ENCODE data around the gene RAE1. TPM values are rescaled to one million over a fixed set of nuclear protein-coding genes. Genes with fewer than 3 reads are reported as not detected.
A peak's percentile ranks its signal among the peaks of the same experiment; 100 is the strongest.

The RAE1 gene
- total RNA-seq, 1 experiment from 2014 or later: 59.6 TPM

DNA sequence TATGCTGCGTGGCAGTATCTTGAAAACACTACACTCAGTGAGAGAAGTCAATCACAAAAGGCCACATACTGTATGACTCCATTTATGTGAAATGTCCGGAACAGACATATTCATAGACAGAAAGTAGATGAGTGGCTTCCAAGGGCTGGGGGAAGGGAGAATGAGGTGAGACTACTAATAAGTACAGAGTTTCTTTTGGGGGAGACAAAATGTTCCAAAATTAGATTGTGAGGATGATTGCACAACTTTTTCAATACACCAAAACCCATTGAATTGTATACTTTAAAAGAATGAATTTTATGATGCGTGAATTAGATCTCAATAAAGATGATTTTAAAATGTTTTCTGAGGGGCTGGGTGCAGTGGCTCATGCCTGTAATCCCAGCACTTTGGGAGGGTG is 30.7 kb upstream of the RAE1 start:
- Histone ChIP-seq H3K9me2 (replicated peaks; ENCODE audit: insufficient read depth, low read length) (no peaks in the 10 kb centered on the region), H2AFZ (ENCODE audit: low read length) (peak overlapping the region; percentile 15), H3K9ac (ENCODE audit: low read length) (0 out of 2 replicates have a peak overlapping the region, but pooled peaks have one; percentile 17), H3K27me3 (ENCODE audit: low read length) (no peaks in the 10 kb centered on the region), H3K4me1 (ENCODE audit: low read length) (peaks cover 96% of the 10 kb centered on the region), H3K79me2 (ENCODE audit: low read length) (no peaks in the 10 kb centered on the region), H3K9me3 (ENCODE audit: low read length) (no peaks in the 10 kb centered on the region), H3K27ac (ENCODE audit: low read length) (peak overlapping the region; percentile 97), H3K4me3 (ENCODE audit: low read length) (no peak overlapping the region), H3K4me2 (ENCODE audit: low read depth, low read length, poor library complexity, severe bottlenecking) (no peak overlapping the region), H3K36me3 (ENCODE audit: insufficient read depth, low read length) (no peaks in the 10 kb centered on the region), H4K20me1 (ENCODE audit: insufficient read depth, low read depth, low read length) (no peaks in the 10 kb centered on the region)
- DNase-seq: peak; percentile 53

DNA sequence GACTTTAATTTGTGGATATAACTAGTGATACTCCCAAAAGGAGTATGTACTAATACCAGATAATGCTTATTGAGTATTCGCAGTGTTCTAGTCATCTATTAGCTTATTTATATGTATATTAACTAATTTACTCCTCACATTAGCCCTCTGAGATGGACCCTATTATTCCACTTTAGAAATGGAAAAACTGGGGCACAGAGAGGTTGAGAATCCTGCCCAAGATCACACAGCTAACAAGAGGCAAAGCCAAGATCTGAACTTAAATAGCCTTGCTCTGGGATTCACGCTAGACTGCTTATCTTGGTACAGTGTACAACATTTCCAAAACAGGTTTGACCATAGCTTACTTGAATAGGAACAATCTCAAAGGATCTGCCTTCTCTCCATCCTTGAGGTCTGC is 29.9 kb upstream of the RAE1 start:
- no peak overlapping the region for H3K4me2 ChIP-seq (ENCODE audit: low read depth, low read length, poor library complexity, severe bottlenecking)
- no peaks in the 10 kb centered on the region for H3K9me3 ChIP-seq (ENCODE audit: low read length)
- DNase-seq: no peak
- H3K9me2 ChIP-seq (replicated peaks; ENCODE audit: insufficient read depth, low read length): no peaks in the 10 kb centered on the region
- no peak overlapping the region for H3K4me3 ChIP-seq (ENCODE audit: low read length)
- no peaks in the 10 kb centered on the region for H3K36me3 ChIP-seq (ENCODE audit: insufficient read depth, low read length)
- H3K27me3 ChIP-seq (ENCODE audit: low read length): no peaks in the 10 kb centered on the region
- peaks cover 96% of the 10 kb centered on the region for H3K4me1 ChIP-seq (ENCODE audit: low read length)
- no peak overlapping the region for H2AFZ ChIP-seq (ENCODE audit: low read length)
- H4K20me1 ChIP-seq (ENCODE audit: insufficient read depth, low read depth, low read length): no peaks in the 10 kb centered on the region
- no peak overlapping the region for H3K9ac ChIP-seq (ENCODE audit: low read length)
- no peaks in the 10 kb centered on the region for H3K79me2 ChIP-seq (ENCODE audit: low read length)
- H3K27ac ChIP-seq (ENCODE audit: low read length): peak overlapping the region; percentile 97

DNA sequence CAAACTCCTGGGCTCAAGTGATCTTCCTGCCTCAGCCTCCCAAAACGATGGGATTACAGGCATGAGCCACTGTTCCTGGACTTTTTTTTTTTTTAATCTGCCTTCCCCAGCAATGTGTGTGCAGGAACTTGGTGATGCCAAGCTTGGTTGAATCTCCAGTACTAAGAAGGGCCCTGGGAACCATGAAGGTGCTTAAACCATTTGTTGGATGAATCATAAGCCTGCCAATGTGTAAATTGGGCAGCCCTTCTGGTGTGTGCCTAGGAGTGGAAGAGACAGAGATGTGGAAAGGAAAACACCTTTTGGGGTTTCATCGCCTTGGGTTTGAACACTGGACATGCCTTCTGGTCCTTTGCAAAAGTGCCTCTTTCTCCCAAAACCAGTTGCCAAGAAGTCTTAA is 28.6 kb upstream of the RAE1 start:
- no peaks in the 10 kb centered on the region for H3K27me3 ChIP-seq (ENCODE audit: low read length)
- H3K4me1 ChIP-seq (ENCODE audit: low read length): peaks cover 97% of the 10 kb centered on the region
- peak overlapping the region; percentile 97 for H3K27ac ChIP-seq (ENCODE audit: low read length)
- no peak overlapping the region for H2AFZ ChIP-seq (ENCODE audit: low read length)
- no peaks in the 10 kb centered on the region for H3K79me2 ChIP-seq (ENCODE audit: low read length)
- peak; percentile 58 for DNase-seq
- peak overlapping the region; percentile 65 for H3K4me2 ChIP-seq (ENCODE audit: low read depth, low read length, poor library complexity, severe bottlenecking)
- no peaks in the 10 kb centered on the region for H3K9me3 ChIP-seq (ENCODE audit: low read length)
- H3K9ac ChIP-seq (ENCODE audit: low read length): peak overlapping the region; percentile 62
- no peaks in the 10 kb centered on the region for H3K36me3 ChIP-seq (ENCODE audit: insufficient read depth, low read length)
- peak overlapping the region; percentile 12; the same call in 1 of the 2 replicates for H3K4me3 ChIP-seq (ENCODE audit: low read length)
- no peaks in the 10 kb centered on the region for H3K9me2 ChIP-seq (replicated peaks; ENCODE audit: insufficient read depth, low read length)
- no peaks in the 10 kb centered on the region for H4K20me1 ChIP-seq (ENCODE audit: insufficient read depth, low read depth, low read length)

DNA sequence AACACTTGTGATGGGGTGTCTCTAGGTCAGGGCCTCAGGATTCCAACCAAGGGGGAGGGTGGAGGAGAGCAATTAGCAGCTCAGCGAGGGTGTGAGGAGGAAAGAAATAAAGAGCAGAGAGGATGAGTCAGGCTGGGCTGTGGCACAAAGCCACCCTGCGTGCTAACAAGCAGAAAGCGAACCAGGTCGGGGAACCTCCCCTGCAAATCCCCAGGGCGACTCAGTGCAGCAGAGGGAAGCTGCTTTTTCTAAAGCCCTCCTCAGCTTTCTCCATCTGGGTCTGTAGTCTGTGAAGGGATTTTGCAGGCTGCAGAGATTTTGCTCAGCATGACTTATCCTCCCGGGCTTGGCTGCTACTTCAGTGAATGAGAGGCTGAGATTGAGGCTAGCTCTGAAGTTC is 28.0 kb upstream of the RAE1 start:
- peak overlapping the region; percentile 62 for H3K9ac ChIP-seq (ENCODE audit: low read length)
- no peaks in the 10 kb centered on the region for H3K9me3 ChIP-seq (ENCODE audit: low read length)
- no peaks in the 10 kb centered on the region for H3K27me3 ChIP-seq (ENCODE audit: low read length)
- no peaks in the 10 kb centered on the region for H3K9me2 ChIP-seq (replicated peaks; ENCODE audit: insufficient read depth, low read length)
- no peaks in the 10 kb centered on the region for H3K79me2 ChIP-seq (ENCODE audit: low read length)
- no peaks in the 10 kb centered on the region for H4K20me1 ChIP-seq (ENCODE audit: insufficient read depth, low read depth, low read length)
- peak; percentile 95 for DNase-seq
- no peaks in the 10 kb centered on the region for H3K36me3 ChIP-seq (ENCODE audit: insufficient read depth, low read length)
- H3K27ac ChIP-seq (ENCODE audit: low read length): peak overlapping the region; percentile 97
- H3K4me1 ChIP-seq (ENCODE audit: low read length): peaks cover 97% of the 10 kb centered on the region
- peak overlapping the region; percentile 12; the same call in 1 of the 2 replicates for H3K4me3 ChIP-seq (ENCODE audit: low read length)
- no peak overlapping the region for H2AFZ ChIP-seq (ENCODE audit: low read length)
- H3K4me2 ChIP-seq (ENCODE audit: low read depth, low read length, poor library complexity, severe bottlenecking): peak overlapping the region; percentile 65

DNA sequence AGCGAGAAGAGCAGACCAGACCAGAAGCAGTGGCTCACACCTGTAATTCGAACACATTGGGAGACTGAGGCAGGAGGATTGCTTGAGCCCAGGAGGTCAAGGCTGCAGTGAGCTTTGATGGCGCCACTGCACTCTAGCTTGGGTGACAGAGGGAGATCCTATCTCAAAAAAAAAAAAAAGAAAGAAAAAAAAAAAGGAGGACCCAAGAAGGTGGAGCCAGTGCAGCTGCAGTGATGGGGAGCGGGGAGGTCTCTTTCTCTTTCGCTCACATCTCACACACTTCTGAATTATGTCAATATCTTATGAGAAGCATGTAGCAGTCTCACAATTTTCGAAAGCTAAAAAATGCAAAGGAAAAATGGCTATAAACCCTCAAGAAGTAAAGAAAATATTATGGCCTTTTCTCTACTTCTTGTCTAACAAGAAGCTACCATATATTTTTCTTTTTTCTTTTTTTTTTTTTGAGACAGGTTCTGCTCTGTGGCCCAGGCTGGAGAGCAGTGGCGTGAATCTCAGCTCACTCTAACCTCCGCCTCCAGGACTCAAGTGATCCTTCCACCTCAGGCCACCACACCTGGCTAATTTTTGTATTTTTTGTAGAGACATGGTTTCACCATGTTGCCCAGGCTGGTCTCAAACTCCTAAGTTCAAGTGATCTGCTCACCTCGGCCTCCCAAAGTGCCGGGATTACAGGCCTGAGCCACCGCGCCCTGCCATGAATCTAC is 25.3 kb upstream of the RAE1 start:
- H3K27ac ChIP-seq (ENCODE audit: low read length): peak overlapping the region; percentile 97
- H3K4me2 ChIP-seq (ENCODE audit: low read depth, low read length, poor library complexity, severe bottlenecking): peak overlapping the region; percentile 65
- H3K79me2 ChIP-seq (ENCODE audit: low read length): no peaks in the 10 kb centered on the region
- H3K9ac ChIP-seq (ENCODE audit: low read length): peak overlapping the region; percentile 64
- H3K9me2 ChIP-seq (replicated peaks; ENCODE audit: insufficient read depth, low read length): no peaks in the 10 kb centered on the region
- DNase-seq: peak; percentile 91
- H3K4me3 ChIP-seq (ENCODE audit: low read length): peak overlapping the region; percentile 14; the same call in 1 of the 2 replicates
- H3K36me3 ChIP-seq (ENCODE audit: insufficient read depth, low read length): no peaks in the 10 kb centered on the region
- H4K20me1 ChIP-seq (ENCODE audit: insufficient read depth, low read depth, low read length): no peaks in the 10 kb centered on the region
- peaks cover 100% of the 10 kb centered on the region for H3K4me1 ChIP-seq (ENCODE audit: low read length)
- H2AFZ ChIP-seq (ENCODE audit: low read length): no peak overlapping the region
- no peaks in the 10 kb centered on the region for H3K27me3 ChIP-seq (ENCODE audit: low read length)
- no peaks in the 10 kb centered on the region for H3K9me3 ChIP-seq (ENCODE audit: low read length)

DNA sequence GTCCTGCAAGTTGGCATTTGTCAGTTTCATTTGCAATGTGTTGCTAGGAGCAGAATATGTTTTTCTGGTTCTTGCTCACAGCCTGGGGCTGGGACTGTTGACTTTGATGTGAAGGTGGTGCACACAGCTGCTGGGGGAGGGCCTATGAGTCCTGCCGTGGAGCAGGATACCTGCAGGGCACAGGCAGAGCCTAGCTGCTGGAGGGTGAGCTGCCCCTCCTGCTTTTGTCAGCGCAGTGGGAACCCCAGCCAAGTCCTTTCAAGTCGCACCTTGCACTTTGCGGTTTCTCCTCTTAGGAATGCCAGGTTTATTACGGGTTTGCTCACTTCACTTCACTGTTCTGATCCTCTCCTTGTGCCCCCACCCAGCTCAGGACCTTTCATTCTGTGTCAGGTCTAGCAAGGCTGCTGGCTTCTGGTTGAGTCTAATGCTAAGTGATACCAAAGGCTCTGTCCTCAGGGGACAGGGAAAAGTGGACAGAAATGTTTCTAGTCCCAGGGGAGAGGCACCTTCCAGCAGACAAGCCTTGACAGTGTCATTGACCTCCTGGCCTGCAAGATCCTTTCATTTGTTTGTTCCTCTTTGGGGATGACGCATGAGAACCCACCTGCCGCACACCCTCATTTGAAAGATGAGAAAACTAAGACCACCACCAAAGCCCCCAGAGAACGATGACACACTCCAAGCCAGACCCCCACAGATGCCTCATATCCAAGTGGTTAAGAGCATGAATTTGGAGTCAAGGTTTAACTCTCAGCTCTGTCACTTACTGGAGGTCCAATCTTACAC is 24.2 kb upstream of the RAE1 start:
- H3K9me2 ChIP-seq (replicated peaks; ENCODE audit: insufficient read depth, low read length): no peaks in the 10 kb centered on the region
- H3K27ac ChIP-seq (ENCODE audit: low read length): peak overlapping the region; percentile 97
- no peaks in the 10 kb centered on the region for H3K27me3 ChIP-seq (ENCODE audit: low read length)
- H3K9me3 ChIP-seq (ENCODE audit: low read length): no peaks in the 10 kb centered on the region
- H3K9ac ChIP-seq (ENCODE audit: low read length): peak overlapping the region; percentile 64
- H3K36me3 ChIP-seq (ENCODE audit: insufficient read depth, low read length): no peaks in the 10 kb centered on the region
- H3K4me1 ChIP-seq (ENCODE audit: low read length): peaks cover 100% of the 10 kb centered on the region
- H3K4me3 ChIP-seq (ENCODE audit: low read length): peak overlapping the region; percentile 5; the same call in 1 of the 2 replicates
- no peaks in the 10 kb centered on the region for H4K20me1 ChIP-seq (ENCODE audit: insufficient read depth, low read depth, low read length)
- peak; percentile 87 for DNase-seq
- no peak overlapping the region for H2AFZ ChIP-seq (ENCODE audit: low read length)
- H3K4me2 ChIP-seq (ENCODE audit: low read depth, low read length, poor library complexity, severe bottlenecking): peak overlapping the region; percentile 65
- no peaks in the 10 kb centered on the region for H3K79me2 ChIP-seq (ENCODE audit: low read length)

DNA sequence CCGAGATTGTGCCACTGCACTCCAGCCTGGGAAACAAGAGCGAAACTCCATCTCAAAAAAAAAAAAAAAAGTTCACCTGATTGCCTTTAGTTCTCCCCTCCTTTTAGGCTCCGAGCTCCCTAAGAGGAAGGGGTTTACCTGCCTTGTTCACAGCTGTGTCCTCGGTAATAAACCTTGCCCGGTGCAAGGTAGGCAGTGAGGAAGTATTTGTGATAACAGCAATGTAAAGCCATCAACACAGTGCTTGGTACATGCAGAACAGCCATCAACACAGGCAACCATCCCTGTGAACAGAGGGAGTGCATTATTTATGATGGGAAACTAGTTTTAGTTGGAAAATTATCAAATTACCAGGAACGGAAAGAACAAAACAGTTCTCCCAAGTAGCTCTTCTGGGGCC is 23.2 kb upstream of the RAE1 start:
- peak; percentile 52 for DNase-seq
- H3K9me2 ChIP-seq (replicated peaks; ENCODE audit: insufficient read depth, low read length): no peaks in the 10 kb centered on the region
- H3K4me2 ChIP-seq (ENCODE audit: low read depth, low read length, poor library complexity, severe bottlenecking): peak overlapping the region; percentile 65
- no peaks in the 10 kb centered on the region for H4K20me1 ChIP-seq (ENCODE audit: insufficient read depth, low read depth, low read length)
- no peaks in the 10 kb centered on the region for H3K79me2 ChIP-seq (ENCODE audit: low read length)
- peak overlapping the region; percentile 97 for H3K27ac ChIP-seq (ENCODE audit: low read length)
- no peaks in the 10 kb centered on the region for H3K36me3 ChIP-seq (ENCODE audit: insufficient read depth, low read length)
- H2AFZ ChIP-seq (ENCODE audit: low read length): peak overlapping the region; percentile 87; the same call in 1 of the 2 replicates
- no peaks in the 10 kb centered on the region for H3K9me3 ChIP-seq (ENCODE audit: low read length)
- peaks cover 96% of the 10 kb centered on the region for H3K4me1 ChIP-seq (ENCODE audit: low read length)
- H3K4me3 ChIP-seq (ENCODE audit: low read length): no peak overlapping the region
- H3K27me3 ChIP-seq (ENCODE audit: low read length): no peaks in the 10 kb centered on the region
- H3K9ac ChIP-seq (ENCODE audit: low read length): peak overlapping the region; percentile 39; the same call in 1 of the 2 replicates

DNA sequence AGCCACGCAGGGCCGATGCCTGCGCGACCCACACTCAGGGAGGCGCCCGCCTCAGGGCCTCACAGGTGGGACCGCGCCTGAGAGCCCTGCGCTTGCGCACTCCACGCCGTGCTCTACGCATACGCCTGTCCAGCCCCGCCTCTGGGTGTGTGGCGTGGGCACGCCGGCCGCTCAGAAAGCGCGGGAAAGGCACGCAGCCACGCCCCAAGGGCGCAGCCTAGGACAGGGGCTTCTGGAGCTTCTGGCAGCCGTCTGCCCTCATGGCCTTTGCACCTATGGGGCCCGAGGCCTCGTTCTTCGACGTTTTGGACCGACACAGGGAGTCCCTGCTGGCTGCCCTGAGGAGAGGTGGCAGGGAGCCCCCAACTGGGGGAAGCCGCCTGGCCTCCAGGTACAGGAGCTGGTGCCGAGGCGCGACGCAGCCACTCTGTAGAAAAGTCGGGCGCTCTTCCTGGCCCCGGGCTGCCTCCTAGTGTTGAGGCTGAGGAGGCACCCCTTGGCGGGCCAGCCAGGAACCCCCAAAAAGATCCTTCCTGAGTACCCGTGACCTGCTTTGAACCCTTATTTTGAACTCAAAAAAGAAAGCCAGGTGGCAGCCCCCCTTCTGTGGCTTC is 21.3 kb upstream of the RAE1 start, which contains the start of gene SPO11:
SPO11 (plus strand) TSS at position 196 of the 614 bp plus-strand sequence; CDS start at position 261, 65 bp downstream.
- DNase-seq: peak; percentile 92
- Histone ChIP-seq H3K4me1 (ENCODE audit: low read length) (peaks cover 77% of the 10 kb centered on the region), H3K9me2 (replicated peaks; ENCODE audit: insufficient read depth, low read length) (no peaks in the 10 kb centered on the region)

More for the DNA sequence above, 21.3 kb upstream of the RAE1 start, which contains the start of gene SPO11:
- Histone ChIP-seq H2AFZ (ENCODE audit: low read length) (peak within 1 kb of the TSS; percentile 59; the same call in 1 of the 2 replicates), H3K9ac (ENCODE audit: low read length) (no peak within 1 kb of the TSS), H3K36me3 (ENCODE audit: insufficient read depth, low read length) (no peaks in the 10 kb centered on the region), H3K79me2 (ENCODE audit: low read length) (no peaks in the 10 kb centered on the region), H3K9me3 (ENCODE audit: low read length) (no peaks in the 10 kb centered on the region), H4K20me1 (ENCODE audit: insufficient read depth, low read depth, low read length) (no peaks in the 10 kb centered on the region), H3K27ac (ENCODE audit: low read length) (peak within 1 kb of the TSS; percentile 97), H3K27me3 (ENCODE audit: low read length) (no peaks in the 10 kb centered on the region), H3K4me2 (ENCODE audit: low read depth, low read length, poor library complexity, severe bottlenecking) (peak within 1 kb of the TSS; percentile 31), H3K4me3 (ENCODE audit: low read length) (no peak within 1 kb of the TSS)
